Measurements from ENCODE around the gene PLXND1. TPM values are rescaled to one million over a fixed set of nuclear protein-coding genes. Genes with fewer than 3 reads are reported as not detected.
"Not testable (repeated sequence)": the region's sequence is repeated elsewhere in the genome, so short reads cannot be mapped to it uniquely, and the experiment has no call there.

The PLXND1 gene
- total and polyA plus RNA-seq, 2 donors (not counting 1 experiment from before 2014, with no cell fraction given): 3.3 to 74.4 TPM

GRCh38 chr3:129611812-129612533 lies 5.5 kb upstream of the PLXND1 start:
- peaks cover 0 to 26% (median 11%) of the 10 kb centered on the region in 4 experiments for H3K27me3 ChIP-seq (replicated peaks in 1 of 4; ENCODE audit: control extremely low read depth in 1 of 4, control insufficient read depth in 3 of 4, insufficient read depth in 4 of 4, low read length in 3 of 4)
- Mint-ChIP-seq H3K4me1 (peaks cover 4% of the 10 kb centered on the region), H3K9me3 (ENCODE audit: insufficient read depth) (no peaks in the 10 kb centered on the region), H3K27me3 (peaks cover 8% of the 10 kb centered on the region), H3K27ac (no peak overlapping the region), H3K4me3 (no peak overlapping the region)
- H3K27ac ChIP-seq (ENCODE audit: low read length in 2 of 2): no peak overlapping the region
- no peak for TF ChIP-seq EZH2 (IDR thresholded peaks at IDR 0.05; ENCODE audit: borderline replicate concordance, insufficient read depth, low read depth, low read length, poor library complexity, severe bottlenecking)
- TF ChIP-seq, protein P1, sequence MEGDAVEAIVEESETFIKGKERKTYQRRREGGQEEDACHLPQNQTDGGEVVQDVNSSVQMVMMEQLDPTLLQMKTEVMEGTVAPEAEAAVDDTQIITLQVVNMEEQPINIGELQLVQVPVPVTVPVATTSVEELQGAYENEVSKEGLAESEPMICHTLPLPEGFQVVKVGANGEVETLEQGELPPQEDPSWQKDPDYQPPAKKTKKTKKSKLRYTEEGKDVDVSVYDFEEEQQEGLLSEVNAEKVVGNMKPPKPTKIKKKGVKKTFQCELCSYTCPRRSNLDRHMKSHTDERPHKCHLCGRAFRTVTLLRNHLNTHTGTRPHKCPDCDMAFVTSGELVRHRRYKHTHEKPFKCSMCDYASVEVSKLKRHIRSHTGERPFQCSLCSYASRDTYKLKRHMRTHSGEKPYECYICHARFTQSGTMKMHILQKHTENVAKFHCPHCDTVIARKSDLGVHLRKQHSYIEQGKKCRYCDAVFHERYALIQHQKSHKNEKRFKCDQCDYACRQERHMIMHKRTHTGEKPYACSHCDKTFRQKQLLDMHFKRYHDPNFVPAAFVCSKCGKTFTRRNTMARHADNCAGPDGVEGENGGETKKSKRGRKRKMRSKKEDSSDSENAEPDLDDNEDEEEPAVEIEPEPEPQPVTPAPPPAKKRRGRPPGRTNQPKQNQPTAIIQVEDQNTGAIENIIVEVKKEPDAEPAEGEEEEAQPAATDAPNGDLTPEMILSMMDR (IDR thresholded peaks at IDR 0.05): no peak
- CTCF ChIA-PET: no interaction called here
- no peak for ATAC-seq (ENCODE audit: low read depth)
- no peak overlapping the region for H2AFZ ChIP-seq (ENCODE audit: insufficient read depth, low read depth, low read length, poor library complexity, severe bottlenecking)
- no peaks in the 10 kb centered on the region for H4K20me1 ChIP-seq (ENCODE audit: control insufficient read depth, insufficient read depth, low read length, poor library complexity, severe bottlenecking)
- no peak overlapping the region for H3K4me3 ChIP-seq (ENCODE audit: control extremely low read depth in 1 of 5, extremely low read depth in 1 of 5, insufficient read depth in 1 of 5, low read depth in 2 of 5, low read length in 4 of 5)
- no peaks in the 10 kb centered on the region for H3K79me2 ChIP-seq (ENCODE audit: control insufficient read depth, insufficient read depth, low read length)
- H3K36me3 ChIP-seq (replicated peaks in 1 of 2; ENCODE audit: control extremely low read depth in 1 of 2, control insufficient read depth in 1 of 2, extremely low read depth in 1 of 2, insufficient read depth in 2 of 2, low read length in 1 of 2): no peaks in the 10 kb centered on the region
- H3K9me3 ChIP-seq (ENCODE audit: control extremely low read depth in 1 of 3, control insufficient read depth in 2 of 3, insufficient read depth in 1 of 3, low read length in 2 of 3): peaks cover 0 to 3% (median 0%) of the 10 kb centered on the region in 3 donors
- POLR2A ChIA-PET: no interaction called here
- H3K4me1 ChIP-seq (ENCODE audit: control insufficient read depth in 2 of 2, insufficient read depth in 2 of 2, low read length in 2 of 2): peaks cover 5% of the 10 kb centered on the region in 2 donors
- no peak for DNase-seq
- WGBS (ENCODE audit: insufficient coverage): 74% methylated on average over 20 of the region's 25 CpGs
- intact Hi-C loops (cut with micrococcal nuclease): no loop called here
- no peak overlapping the region for H3K9ac ChIP-seq (ENCODE audit: low read length)
- H3K4me2 ChIP-seq (replicated peaks; ENCODE audit: low read depth, low read length, poor library complexity, severe bottlenecking): no peak overlapping the region

DNA sequence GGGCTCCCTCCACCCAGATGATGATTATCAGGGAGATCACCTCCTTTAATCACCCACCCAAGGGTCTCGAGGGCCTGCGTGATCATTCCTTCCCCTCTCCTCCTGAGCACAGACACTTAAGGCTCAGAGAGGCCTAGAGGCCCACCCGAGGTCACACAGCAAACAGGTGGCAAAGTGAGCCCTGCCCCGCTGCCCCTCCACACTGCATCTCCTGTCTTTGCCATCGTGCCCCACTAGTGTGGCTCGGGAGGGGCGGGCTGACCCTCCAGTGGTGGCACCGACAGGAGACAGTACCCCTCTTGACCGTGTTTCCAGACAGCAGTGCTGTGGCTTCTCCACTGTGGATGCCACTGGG lies 4.9 kb upstream of the PLXND1 start:
- WGBS (ENCODE audit: insufficient coverage): 92% methylated on average over 9 of the region's 9 CpGs
- Mint-ChIP-seq H3K4me3 (no peak overlapping the region), H3K27me3 (peaks cover 7% of the 10 kb centered on the region), H3K9me3 (ENCODE audit: insufficient read depth) (no peaks in the 10 kb centered on the region), H3K4me1 (peaks cover 6% of the 10 kb centered on the region), H3K27ac (no peak overlapping the region)
- Histone ChIP-seq H3K4me3 (ENCODE audit: control extremely low read depth in 1 of 5, extremely low read depth in 1 of 5, insufficient read depth in 1 of 5, low read depth in 2 of 5, low read length in 4 of 5) (no peak overlapping the region), H4K20me1 (ENCODE audit: control insufficient read depth, insufficient read depth, low read length, poor library complexity, severe bottlenecking) (no peaks in the 10 kb centered on the region), H3K79me2 (ENCODE audit: control insufficient read depth, insufficient read depth, low read length) (no peaks in the 10 kb centered on the region), H3K9ac (ENCODE audit: low read length) (no peak overlapping the region), H3K36me3 (replicated peaks in 1 of 2; ENCODE audit: control extremely low read depth in 1 of 2, control insufficient read depth in 1 of 2, extremely low read depth in 1 of 2, insufficient read depth in 2 of 2, low read length in 1 of 2) (no peaks in the 10 kb centered on the region), H3K9me3 (ENCODE audit: control extremely low read depth in 1 of 3, control insufficient read depth in 2 of 3, insufficient read depth in 1 of 3, low read length in 2 of 3) (peaks cover 0 to 3% (median 0%) of the 10 kb centered on the region in 3 donors), H3K4me1 (ENCODE audit: control insufficient read depth in 2 of 2, insufficient read depth in 2 of 2, low read length in 2 of 2) (peaks cover 6% of the 10 kb centered on the region in 2 donors), H2AFZ (ENCODE audit: insufficient read depth, low read depth, low read length, poor library complexity, severe bottlenecking) (no peak overlapping the region), H3K27ac (ENCODE audit: low read length in 2 of 2) (no peak overlapping the region), H3K27me3 (replicated peaks in 1 of 4; ENCODE audit: control extremely low read depth in 1 of 4, control insufficient read depth in 3 of 4, insufficient read depth in 4 of 4, low read length in 3 of 4) (peaks cover 0 to 28% (median 11%) of the 10 kb centered on the region in 4 experiments), H3K4me2 (replicated peaks; ENCODE audit: low read depth, low read length, poor library complexity, severe bottlenecking) (no peak overlapping the region)
- DNase-seq: no peak
- ATAC-seq (ENCODE audit: low read depth): no peak
- ChIA-PET POLR2A (no interaction called here), CTCF (no interaction called here)
- intact Hi-C loops (cut with micrococcal nuclease): no loop called here
- TF ChIP-seq, protein P1 (IDR thresholded peaks at IDR 0.05): no peak

DNA sequence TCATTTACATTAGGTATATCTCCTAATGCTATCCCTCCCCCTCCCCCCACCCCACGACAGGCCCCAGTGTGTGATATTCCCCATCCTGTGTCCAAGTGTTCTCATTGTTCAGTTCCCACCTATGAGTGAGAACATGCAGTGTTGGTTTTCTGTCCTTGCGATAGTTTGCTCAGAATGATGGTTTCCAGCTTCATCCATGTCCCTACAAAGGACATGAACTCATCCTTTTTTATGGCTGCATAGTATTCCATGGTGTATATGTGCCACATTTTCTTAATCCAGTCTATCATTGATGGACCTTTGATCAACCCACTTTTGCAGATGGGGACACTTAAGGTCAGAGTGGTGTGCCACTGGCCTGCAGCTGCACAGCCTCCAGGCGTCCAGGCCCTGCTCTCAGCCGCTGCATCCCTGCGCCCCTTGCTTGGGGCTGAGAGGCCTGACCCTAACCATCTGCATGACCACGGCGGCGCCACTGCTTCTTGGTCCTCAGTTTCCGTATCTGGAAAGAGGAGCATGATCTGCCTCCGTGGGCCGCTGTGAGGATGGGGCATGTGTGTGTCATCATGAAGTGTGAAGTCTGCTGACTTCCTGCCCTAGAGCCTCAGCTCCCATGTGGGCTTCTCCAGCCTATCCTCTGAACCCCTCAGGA lies 4.4 kb upstream of the PLXND1 start:
- H3K4me3 Mint-ChIP-seq; H3K79me2 ChIP-seq (ENCODE audit: control insufficient read depth, insufficient read depth, low read length); H3K9me3 Mint-ChIP-seq (ENCODE audit: insufficient read depth); ATAC-seq (ENCODE audit: low read depth); H3K9ac ChIP-seq (ENCODE audit: low read length); CTCF ChIA-PET; H3K4me1 ChIP-seq (ENCODE audit: control insufficient read depth in 2 of 2, insufficient read depth in 2 of 2, low read length in 2 of 2); H3K4me2 ChIP-seq (replicated peaks; ENCODE audit: low read depth, low read length, poor library complexity, severe bottlenecking); DNase-seq; H2AFZ ChIP-seq (ENCODE audit: insufficient read depth, low read depth, low read length, poor library complexity, severe bottlenecking); H3K27ac Mint-ChIP-seq; POLR2A ChIA-PET; H3K9me3 ChIP-seq (ENCODE audit: control extremely low read depth in 1 of 3, control insufficient read depth in 2 of 3, insufficient read depth in 1 of 3, low read length in 2 of 3); H3K4me3 ChIP-seq (ENCODE audit: control extremely low read depth in 1 of 5, extremely low read depth in 1 of 5, insufficient read depth in 1 of 5, low read depth in 2 of 5, low read length in 4 of 5); H3K27me3 Mint-ChIP-seq; H3K4me1 Mint-ChIP-seq; H3K36me3 ChIP-seq (replicated peaks in 1 of 2; ENCODE audit: control extremely low read depth in 1 of 2, control insufficient read depth in 1 of 2, extremely low read depth in 1 of 2, insufficient read depth in 2 of 2, low read length in 1 of 2); H4K20me1 ChIP-seq (ENCODE audit: control insufficient read depth, insufficient read depth, low read length, poor library complexity, severe bottlenecking); H3K27ac ChIP-seq (ENCODE audit: low read length in 2 of 2); intact Hi-C loops (cut with micrococcal nuclease): not testable (repeated sequence)
- peaks cover 0 to 32% (median 11%) of the 10 kb centered on the region in 4 experiments for H3K27me3 ChIP-seq (replicated peaks in 1 of 4; ENCODE audit: control extremely low read depth in 1 of 4, control insufficient read depth in 3 of 4, insufficient read depth in 4 of 4, low read length in 3 of 4)
- WGBS (ENCODE audit: insufficient coverage): 100% methylated on average over 3 of the region's 11 CpGs
